ENCODE data around the gene CHTF8.

DNA sequence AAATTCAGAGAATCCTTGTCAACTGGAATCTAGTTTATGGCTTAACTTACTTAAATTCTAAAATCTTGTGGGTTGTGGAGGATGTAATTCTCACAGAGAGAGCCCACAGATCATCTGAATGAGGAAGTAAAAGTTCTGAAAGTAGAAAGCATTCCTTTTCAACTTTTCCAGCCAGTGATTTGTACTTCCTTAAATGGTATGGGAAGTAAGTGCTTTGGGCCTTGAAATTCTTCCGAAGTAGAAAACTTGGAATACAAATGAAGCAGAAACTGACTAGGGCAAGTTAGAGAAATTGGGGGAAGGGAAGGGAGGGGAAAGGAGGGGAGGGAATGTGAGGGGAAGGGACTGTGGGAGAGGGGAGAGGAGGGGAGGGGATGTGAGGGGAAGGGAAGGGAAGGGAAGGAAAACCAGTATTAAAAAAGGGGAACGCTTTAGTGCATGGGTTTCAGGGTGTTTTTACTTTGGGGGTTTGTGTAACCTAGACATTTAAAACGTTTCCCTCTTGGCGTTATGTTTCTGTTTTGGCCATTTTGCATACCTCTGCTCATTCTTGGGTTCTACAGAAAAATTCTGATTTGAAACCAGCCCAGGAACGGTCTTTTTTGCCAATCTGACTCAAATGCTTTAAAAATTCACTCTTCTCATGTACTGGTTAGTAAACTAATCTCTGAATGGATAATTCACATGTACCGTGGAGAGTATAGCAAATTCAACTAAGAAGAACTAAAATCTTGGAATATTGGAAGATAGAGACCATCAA is 39.1 kb upstream of the CHTF8 start:
- no peak for TF ChIP-seq EZH2 (IDR thresholded peaks at IDR 0.05; ENCODE audit: insufficient read depth, poor library complexity, severe bottlenecking)
- no peak for TF ChIP-seq EZH2phosphoT487 (IDR thresholded peaks at IDR 0.05; ENCODE audit: insufficient read depth, low read depth)
